ENCODE data around the gene GDPD4. TPM values are rescaled to one million over a fixed set of nuclear protein-coding genes. Genes with fewer than 3 reads are reported as not detected.

The GDPD4 gene
- total RNA-seq, 1 donor from 2014 or later = not detected

GRCh38 chr11:77195071-77195755 lies 106.3 kb downstream of the GDPD4 start:
- no peak overlapping the region for H3K27ac Mint-ChIP-seq
- H3K27me3 Mint-ChIP-seq (ENCODE audit: low read depth) = no peaks in the 10 kb centered on the region
- TF ChIP-seq CTCF (IDR thresholded peaks at IDR 0.05; ENCODE audit: unreplicated experiment) = no peak

GRCh38 chr11:77193911-77194830 lies 107.3 kb downstream of the GDPD4 start:
- DNase-seq (ENCODE audit: low spot score in 2 of 2, unreplicated experiment in 2 of 2) = no peak
- H3K4me1 Mint-ChIP-seq = peaks cover 1% of the 10 kb centered on the region
- H3K4me3 Mint-ChIP-seq = no peak overlapping the region
- TF ChIP-seq CTCF (IDR thresholded peaks at IDR 0.05; ENCODE audit: unreplicated experiment) = no peak
- H3K27me3 Mint-ChIP-seq (ENCODE audit: low read depth) = no peaks in the 10 kb centered on the region
- no peaks in the 10 kb centered on the region for H3K36me3 Mint-ChIP-seq
- no peaks in the 10 kb centered on the region for H3K9me3 Mint-ChIP-seq
- no peak overlapping the region for H3K27ac Mint-ChIP-seq

More at GRCh38 chr11:77195071-77195755, 106.3 kb downstream of the GDPD4 start:
- Mint-ChIP-seq H3K4me3 (no peak overlapping the region), H3K9me3 (no peaks in the 10 kb centered on the region), H3K4me1 (peaks cover 1% of the 10 kb centered on the region), H3K36me3 (no peaks in the 10 kb centered on the region)
- no peak for DNase-seq (ENCODE audit: low spot score in 2 of 2, unreplicated experiment in 2 of 2)

- Mint-ChIP-seq H3K27me3 (ENCODE audit: low read depth) (no peaks in the 10 kb centered on the region), H3K4me3 (no peak overlapping the region), H3K9me3 (no peaks in the 10 kb centered on the region)
Observed at GRCh38 chr11:77193167-77193566, 108.3 kb downstream of the GDPD4 start.

GRCh38 chr11:77191823-77192495 lies 109.5 kb downstream of the GDPD4 start:
- no peak overlapping the region for H3K4me3 Mint-ChIP-seq
- no peaks in the 10 kb centered on the region for H3K27me3 Mint-ChIP-seq (ENCODE audit: low read depth)
- peak overlapping the region; percentile 69 for H3K27ac Mint-ChIP-seq
- peaks cover 1% of the 10 kb centered on the region for H3K4me1 Mint-ChIP-seq
- peak; percentile 82 for TF ChIP-seq CTCF (IDR thresholded peaks at IDR 0.05; ENCODE audit: unreplicated experiment)
- H3K9me3 Mint-ChIP-seq = no peaks in the 10 kb centered on the region
- peak; percentile 75 to 85 for DNase-seq (ENCODE audit: low spot score in 2 of 2, unreplicated experiment in 2 of 2)
- H3K36me3 Mint-ChIP-seq = no peaks in the 10 kb centered on the region

More at GRCh38 chr11:77193167-77193566, 108.3 kb downstream of the GDPD4 start:
- Mint-ChIP-seq H3K4me1 (peaks cover 1% of the 10 kb centered on the region), H3K36me3 (no peaks in the 10 kb centered on the region), H3K27ac (no peak overlapping the region)
- no peak for TF ChIP-seq CTCF (IDR thresholded peaks at IDR 0.05; ENCODE audit: unreplicated experiment)
- no peak for DNase-seq (ENCODE audit: low spot score in 2 of 2, unreplicated experiment in 2 of 2)

GRCh38 chr11:77191429-77191822 lies 110.1 kb downstream of the GDPD4 start:
- Mint-ChIP-seq H3K27ac (peak overlapping the region; percentile 69), H3K27me3 (ENCODE audit: low read depth) (no peaks in the 10 kb centered on the region), H3K4me1 (peaks cover 1% of the 10 kb centered on the region), H3K4me3 (peak overlapping the region; percentile 22), H3K36me3 (no peaks in the 10 kb centered on the region), H3K9me3 (no peaks in the 10 kb centered on the region)
- no peak for TF ChIP-seq CTCF (IDR thresholded peaks at IDR 0.05; ENCODE audit: unreplicated experiment)
- DNase-seq (ENCODE audit: low spot score in 2 of 2, unreplicated experiment in 2 of 2) = no peak
